HG03469 (cell line): Measurements from ENCODE around the gene RBM39.
"Not testable (repeated sequence)": the region's sequence is repeated elsewhere in the genome, so short reads cannot be mapped to it uniquely, and the experiment has no call there.

ENCODE experiments used
- ATAC-seq: cut with Tn5 transposase; IDR thresholded peaks from one replicate; pipeline ENCODE4 v1.9.1; 2021; ENCODE audit warnings: mild to moderate bottlenecking, moderate library complexity, moderate number of reproducible peaks; ENCODE audit not compliant: unreplicated experiment

Gene RBM39

DNA sequence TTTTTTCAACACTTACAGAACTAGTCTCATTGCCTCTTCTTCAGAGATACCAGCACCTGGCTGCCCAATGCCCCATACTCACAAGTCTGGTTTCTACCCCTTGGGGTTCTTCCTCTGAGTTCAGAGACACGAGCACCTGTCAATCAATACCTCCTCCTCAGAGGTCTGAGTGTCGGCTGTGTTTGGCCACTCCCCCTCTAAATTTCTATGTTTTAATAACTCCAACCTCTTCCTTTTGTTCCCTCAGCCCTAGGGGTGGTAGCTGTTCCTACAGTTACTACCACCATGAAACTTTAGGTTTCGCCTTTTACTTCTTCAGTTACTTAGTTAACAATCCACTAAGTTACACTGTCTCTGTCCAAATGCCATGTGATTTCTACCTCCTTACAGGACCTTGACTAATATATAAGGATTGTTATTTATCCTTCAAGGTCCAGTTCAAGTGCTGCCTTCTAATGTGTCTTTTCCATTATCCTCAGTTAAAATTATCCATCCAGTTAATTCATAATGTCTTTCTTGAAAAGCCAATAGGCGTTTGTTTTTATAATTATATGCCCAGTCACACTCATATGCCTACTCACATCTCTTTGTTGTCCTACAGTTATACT is 15.1 kb upstream of the RBM39 start:
- no peak for ATAC-seq

DNA sequence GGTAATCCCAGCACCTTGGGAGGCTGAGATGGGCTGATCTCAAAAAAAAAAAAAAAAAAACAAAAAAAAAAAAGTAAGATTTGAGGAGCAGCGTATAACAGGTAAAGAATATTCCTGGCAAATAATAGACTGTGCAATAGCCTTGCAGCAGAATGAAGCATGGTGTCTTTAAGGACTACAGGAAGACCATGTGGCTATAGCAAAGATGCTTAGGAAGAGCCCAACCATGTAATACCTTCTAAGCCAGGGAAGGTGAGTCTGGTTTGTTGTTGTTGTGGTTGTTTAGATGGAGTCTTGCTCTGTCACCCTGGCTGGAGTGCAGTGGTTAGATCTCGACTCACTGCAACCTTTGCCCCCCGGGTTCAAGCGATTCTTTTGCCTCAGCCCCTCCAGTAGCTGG is 14.3 kb upstream of the RBM39 start:
- no peak for ATAC-seq

DNA sequence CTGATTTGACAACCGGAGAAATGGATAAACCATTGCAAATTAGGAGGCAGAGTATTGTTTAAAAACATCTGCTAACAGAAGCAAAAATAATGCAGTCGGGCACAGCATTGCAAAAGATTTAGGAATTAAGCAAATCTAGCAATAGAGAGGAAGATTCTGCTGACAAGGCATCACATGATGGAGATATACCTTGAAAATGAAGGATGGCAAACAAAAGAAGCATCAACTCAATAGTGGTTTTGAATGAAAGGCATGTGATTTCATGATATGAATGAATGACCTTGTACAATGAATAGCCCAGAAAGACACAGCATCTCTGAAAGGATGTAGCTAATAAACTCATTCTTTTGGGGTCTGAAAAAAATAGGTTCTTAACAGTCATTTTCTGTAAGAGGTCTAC is 8.6 kb upstream of the RBM39 start:
- ATAC-seq, result no peak

DNA sequence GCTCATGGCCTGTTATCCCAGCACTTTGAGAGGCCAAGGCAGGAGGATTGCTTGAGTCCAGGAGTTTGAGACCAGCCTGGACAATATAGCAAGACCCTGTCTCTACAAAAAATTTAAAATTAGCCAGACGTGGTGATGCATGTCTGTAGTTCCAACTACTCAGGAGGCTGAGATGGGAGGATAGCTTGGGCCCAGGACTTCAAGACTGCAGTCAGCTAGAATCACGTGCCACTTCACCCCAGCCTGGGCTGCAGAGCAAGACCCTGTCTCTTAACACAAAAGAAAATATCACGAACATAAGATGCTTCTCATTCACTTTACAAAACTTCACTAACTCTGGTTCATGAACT is 2.4 kb upstream of the RBM39 start:
- ATAC-seq, result not testable (repeated sequence)

DNA sequence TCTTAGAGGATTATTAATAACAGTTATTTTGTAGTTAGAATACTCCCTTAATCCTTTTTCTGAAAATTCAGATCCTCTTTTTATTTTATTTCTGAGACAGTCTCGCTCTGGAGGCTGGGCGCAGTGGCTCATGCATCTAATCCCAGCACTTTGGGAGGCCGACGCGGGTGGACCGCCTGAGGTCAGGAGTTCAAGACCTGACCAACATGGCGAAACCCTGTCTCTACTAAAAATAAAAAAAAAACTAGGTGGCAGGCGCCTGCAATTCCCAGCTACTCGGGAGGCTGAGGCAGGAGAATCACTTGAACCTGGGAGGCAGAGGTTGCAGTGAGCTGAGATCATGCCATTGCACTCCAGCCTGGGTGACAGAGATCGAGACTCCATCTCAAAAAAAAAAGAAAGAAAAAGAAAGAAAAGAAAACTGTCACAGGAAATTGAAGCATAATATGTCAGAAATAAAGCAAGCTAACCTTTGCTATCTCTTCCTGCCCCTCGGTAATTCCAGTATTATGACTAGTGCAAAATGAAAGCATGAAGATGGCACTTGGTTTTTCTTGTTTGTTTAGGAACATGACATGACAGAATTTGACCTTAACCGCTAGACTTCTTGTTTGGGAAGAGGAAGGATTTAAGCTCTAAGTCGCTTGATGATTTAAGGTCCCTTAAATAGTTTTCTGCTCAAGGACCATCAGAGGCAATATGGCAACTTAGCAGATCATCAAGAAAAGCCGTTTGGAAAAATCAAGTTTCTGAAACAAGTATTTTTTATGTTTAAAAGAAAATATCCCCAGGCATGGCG is 1.8 kb upstream of the RBM39 start:
- ATAC-seq, result no peak

GRCh38 chr20:35742741-35743523 is 872 bp upstream of the RBM39 start:
- no peak for ATAC-seq

GRCh38 chr20:35739294-35740163 is 2.5 kb downstream of the RBM39 start:
- no peak for ATAC-seq

DNA sequence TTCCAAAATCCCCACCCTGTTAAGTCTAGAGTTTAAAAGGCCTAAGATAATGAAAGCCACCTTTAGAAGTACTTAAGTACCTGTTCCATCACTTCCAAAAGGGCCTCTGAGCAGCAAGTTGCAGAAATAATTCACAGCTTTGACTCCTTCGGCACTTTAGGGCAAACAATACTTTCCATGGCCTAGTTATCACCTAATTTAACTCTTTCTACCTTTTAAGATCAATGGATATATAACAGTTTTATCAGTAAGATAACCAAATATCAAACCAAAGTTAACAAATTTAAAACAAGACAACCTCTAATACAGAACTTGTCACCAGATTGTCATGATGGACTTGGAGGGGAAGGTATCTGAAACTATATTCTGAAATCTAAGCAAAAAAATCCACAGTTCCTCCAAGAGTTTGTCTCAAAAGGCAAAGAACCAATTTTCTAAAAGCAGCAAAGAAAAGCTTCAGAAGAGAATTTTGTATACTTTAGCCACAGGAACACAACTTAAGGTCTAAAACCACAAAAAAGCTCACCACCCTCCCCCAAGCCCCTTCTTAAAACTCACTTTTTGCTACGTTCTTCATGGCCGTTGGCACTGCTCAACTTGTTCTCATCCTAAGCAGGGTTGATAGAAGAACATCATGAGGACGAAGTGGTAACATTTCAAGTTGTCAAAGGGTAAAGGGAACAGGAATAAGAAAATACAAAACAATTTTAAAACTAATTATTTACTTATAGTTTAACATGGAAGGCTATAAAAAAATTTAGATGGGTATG is 3.5 kb downstream of the RBM39 start:
- no peak for ATAC-seq

DNA sequence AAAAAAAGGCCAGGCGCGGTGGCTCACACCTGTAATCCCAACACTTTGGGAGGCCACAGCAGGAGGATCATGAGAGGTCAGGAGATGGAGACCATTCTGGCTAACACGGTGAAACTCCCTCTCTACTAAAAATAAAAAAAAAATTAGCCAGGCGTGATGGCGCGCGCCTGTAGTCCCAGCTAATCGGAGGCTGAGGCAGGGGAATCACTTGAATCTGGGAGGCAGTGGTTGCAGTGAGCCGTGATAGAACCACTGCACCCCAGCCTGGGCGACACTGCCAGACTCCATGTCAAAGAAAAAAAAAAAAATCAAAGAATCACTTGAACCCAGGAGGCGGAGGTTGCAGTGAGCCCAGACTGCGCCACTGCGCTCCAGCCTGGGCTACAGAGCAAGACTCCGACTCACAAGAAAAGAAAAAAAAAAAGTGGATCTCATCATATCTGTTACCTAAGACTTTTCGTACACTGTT is 4.2 kb downstream of the RBM39 start:
- no peak for ATAC-seq

DNA sequence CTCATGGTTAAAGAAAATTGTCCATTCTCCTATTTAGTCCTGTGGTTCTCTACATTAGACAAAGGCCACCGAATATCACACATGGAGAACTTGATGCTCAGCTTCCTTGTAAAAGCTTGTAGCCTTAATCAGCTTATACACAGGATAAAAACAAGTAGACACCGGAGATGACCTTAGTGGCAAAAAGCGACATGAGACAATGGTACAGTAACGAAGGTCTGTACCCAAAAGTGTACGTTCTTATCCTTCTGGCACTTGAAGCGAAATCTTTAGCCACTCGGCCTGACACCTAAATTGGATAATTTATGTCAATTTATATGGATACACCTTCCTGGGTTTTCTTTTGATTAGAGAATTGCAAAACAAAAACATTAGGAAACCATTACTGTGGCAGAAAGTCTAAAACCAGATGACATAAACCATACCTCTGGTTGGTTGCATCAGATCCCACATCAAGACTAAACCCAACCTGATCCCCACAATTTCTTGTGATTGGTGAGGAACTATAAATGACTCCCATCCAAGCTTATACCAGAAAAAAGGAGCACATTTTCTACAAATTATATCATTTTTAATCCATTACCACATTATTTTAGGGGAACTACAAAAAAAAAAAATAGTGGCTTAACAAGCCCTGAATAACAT is 6.1 kb downstream of the RBM39 start:
- no peak for ATAC-seq

GRCh38 chr20:35734777-35735649 is 7.0 kb downstream of the RBM39 start:
- no peak for ATAC-seq

DNA sequence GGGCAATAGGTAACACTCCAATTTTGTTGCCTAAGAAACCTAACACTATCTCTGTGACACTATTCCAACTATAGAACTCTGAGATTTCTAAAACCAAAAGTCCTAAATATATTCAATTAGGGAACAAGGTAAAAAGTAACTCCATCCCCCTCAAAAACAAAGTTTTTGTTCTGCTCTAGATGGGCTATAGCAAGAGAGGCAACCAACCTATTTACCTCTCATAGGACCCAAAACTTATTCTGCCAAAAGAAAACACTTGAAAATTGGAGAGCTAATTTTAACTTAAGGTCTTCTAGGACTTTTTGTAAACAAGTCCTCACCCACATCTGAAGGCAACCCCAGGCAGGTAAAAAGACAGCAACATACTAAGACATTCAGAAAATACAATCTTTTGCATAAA is 7.7 kb downstream of the RBM39 start:
- no peak for ATAC-seq

DNA sequence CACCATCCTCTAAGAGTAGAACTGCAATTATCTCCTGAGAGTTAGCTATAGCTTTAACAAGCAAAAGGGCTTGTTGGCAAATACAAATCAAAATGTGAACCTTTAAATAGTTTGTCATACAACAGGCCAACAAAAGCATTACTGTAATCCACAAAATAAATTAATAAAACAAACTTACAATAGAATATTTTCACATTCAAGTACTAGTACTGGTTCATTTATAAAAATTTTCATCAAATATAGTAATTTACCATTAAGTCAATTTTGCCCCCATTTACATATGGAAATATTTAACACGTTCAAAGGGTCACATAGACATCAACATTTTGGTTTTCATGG is 9.4 kb downstream of the RBM39 start:
- no peak for ATAC-seq

GRCh38 chr20:35731862-35732643 is 10.0 kb downstream of the RBM39 start:
- no peak for ATAC-seq

DNA sequence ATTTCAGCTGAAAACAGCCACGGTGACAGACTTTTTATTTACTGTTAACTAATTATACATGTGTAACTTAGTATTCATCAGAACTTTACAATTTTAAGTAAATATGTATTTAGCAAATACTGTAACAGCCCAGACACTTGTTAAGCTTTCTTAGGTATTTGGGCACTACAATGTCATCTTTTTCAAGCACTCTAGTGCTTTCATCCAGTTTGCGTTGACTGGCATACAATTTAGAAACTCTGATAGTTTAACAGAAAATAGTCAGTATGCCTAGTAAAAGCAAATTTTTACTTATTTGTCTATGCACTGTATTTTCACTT is 10.6 kb downstream of the RBM39 start:
- ATAC-seq, result no peak

GRCh38 chr20:35730583-35731468 is 11.2 kb downstream of the RBM39 start:
- ATAC-seq, result no peak
